GM23338 (cell line): ENCODE measurements around the gene CPB1. TPM values are rescaled to one million over a fixed set of nuclear protein-coding genes. Genes with fewer than 3 reads are reported as not detected.

Experiments
- ATAC-seq: fragments of 200-7000 bp; cut with Tn5 transposase; 3 replicates; pipeline ENCODE4 v1.9.1; 2020
- DNase-seq: peaks from one replicate; pipeline ENCODE4 v3.0.0-alpha.2; 2015; ENCODE audit warnings: low spot score
- H2AFZ ChIP-seq: fragments of 200-600 bp; sonication (generic); 2 replicates; pipeline ENCODE4 v1.8.0; 2016; ENCODE audit warnings: antibody characterized with exemption, mild to moderate bottlenecking, moderate library complexity
- H3F3A ChIP-seq: fragments of 200-600 bp; sonication (generic); replicated peaks from 2 replicates; pipeline ENCODE4 v1.8.0; 2017; ENCODE audit warnings: antibody characterized with exemption, mixed run types, low read depth
- H3K27ac ChIP-seq: fragments of 200-600 bp; sonication (generic); 2 replicates; pipeline ENCODE4 v1.6.1; 2016; ENCODE audit warnings: low read depth
- H3K27me3 ChIP-seq: fragments of 200-600 bp; sonication (generic); 2 replicates; pipeline ENCODE4 v1.8.0; 2016; ENCODE audit warnings: mild to moderate bottlenecking, mixed run types, moderate library complexity; ENCODE audit not compliant: insufficient read depth
- H3K36me3 ChIP-seq: fragments of 200-600 bp; sonication (generic); 2 replicates; pipeline ENCODE4 v1.8.0; 2016; ENCODE audit warnings: mild to moderate bottlenecking; ENCODE audit not compliant: insufficient read depth
- H3K4me1 ChIP-seq: fragments of 200-600 bp; sonication (generic); 2 replicates; pipeline ENCODE4 v1.8.0; 2016; ENCODE audit warnings: mild to moderate bottlenecking, moderate library complexity; ENCODE audit not compliant: insufficient read depth
- H3K4me2 ChIP-seq: fragments of 200-600 bp; sonication (generic); 2 replicates; pipeline ENCODE4 v1.7.1; 2017; ENCODE audit warnings: mixed run types
- H3K4me3 ChIP-seq: fragments of 200-600 bp; sonication (generic); 2 replicates; pipeline ENCODE4 v1.6.1; 2016; ENCODE audit warnings: mixed run types
- H3K79me2 ChIP-seq: fragments of 200-600 bp; sonication (generic); replicated peaks from 2 replicates; pipeline ENCODE4 v1.8.0; 2017; ENCODE audit warnings: mild to moderate bottlenecking; ENCODE audit not compliant: insufficient read depth
- H3K9me2 ChIP-seq: fragments of 200-600 bp; sonication (generic); 2 replicates; pipeline ENCODE4 v1.8.0; 2017; ENCODE audit not compliant: insufficient read depth
- H4K20me1 ChIP-seq: fragments of 200-600 bp; sonication (generic); replicated peaks from 2 replicates; pipeline ENCODE4 v1.8.0; 2017; ENCODE audit warnings: mild to moderate bottlenecking; ENCODE audit not compliant: insufficient read depth
- H3K27ac Mint-ChIP-seq: 2 replicates; pipeline ENCODE4 v1.8.0; 2020; ENCODE audit warnings: inconsistent platforms, mild to moderate bottlenecking, moderate library complexity, mixed read lengths
- H3K27me3 Mint-ChIP-seq: 3 replicates; pipeline ENCODE4 v1.8.0; 2022; ENCODE audit warnings: low read depth, mild to moderate bottlenecking, moderate library complexity, mixed read lengths, inconsistent platforms; ENCODE audit not compliant: insufficient read depth, poor library complexity
- H3K36me3 Mint-ChIP-seq: 3 replicates; pipeline ENCODE4 v1.8.0; 2021; ENCODE audit warnings: low read depth, mild to moderate bottlenecking, inconsistent platforms, moderate library complexity, mixed read lengths
- H3K4me1 Mint-ChIP-seq: 3 replicates; pipeline ENCODE4 v1.8.0; 2020; ENCODE audit warnings: mild to moderate bottlenecking, inconsistent platforms, mixed read lengths
- H3K4me3 Mint-ChIP-seq: 3 replicates; pipeline ENCODE4 v1.8.0; 2021; ENCODE audit warnings: moderate library complexity, mild to moderate bottlenecking, inconsistent platforms, mixed read lengths
- H3K9me3 Mint-ChIP-seq: 3 replicates; pipeline ENCODE4 v1.8.0; 2020; ENCODE audit warnings: moderate library complexity, mild to moderate bottlenecking, inconsistent platforms, mixed read lengths
- CREB1 ChIP-seq: fragments of 250-450 bp; sonication (Bioruptor Pico); IDR thresholded peaks from 2 replicates; pipeline ENCODE4 v1.5.0; 2020; ENCODE audit warnings: low read depth, mild to moderate bottlenecking, moderate library complexity
- JUNB ChIP-seq: IDR thresholded peaks from one replicate; pipeline ENCODE4 v1.6.1; 2016; ENCODE audit warnings: antibody characterized with exemption; ENCODE audit not compliant: unreplicated experiment
- NANOG ChIP-seq: IDR thresholded peaks from 2 replicates; pipeline ENCODE4 v1.6.1; 2016; ENCODE audit warnings: antibody characterized with exemption, borderline replicate concordance
- POLR2AphosphoS5 ChIP-seq: IDR thresholded peaks from 2 replicates; pipeline ENCODE4 v1.6.1; 2016; ENCODE audit warnings: antibody characterized with exemption, low read depth
- REST ChIP-seq: IDR thresholded peaks from one replicate; pipeline ENCODE4 v1.6.1; 2018; ENCODE audit warnings: antibody characterized with exemption; ENCODE audit not compliant: unreplicated experiment
- STAT1 ChIP-seq: IDR thresholded peaks from one replicate; pipeline ENCODE4 v1.6.1; 2016; ENCODE audit warnings: antibody characterized with exemption; ENCODE audit not compliant: unreplicated experiment
- ZNF114 ChIP-seq: fragments of 250-450 bp; sonication (Bioruptor Pico); IDR thresholded peaks from 2 replicates; pipeline ENCODE4 v1.5.0; 2020; ENCODE audit warnings: mild to moderate bottlenecking, moderate library complexity
- polyA plus RNA-seq: library from polyadenylated mRNA; unstranded; fragments of >200 nt; fragmentation: Nextera tagmentation; extraction: Ambion mirVana; gene quantifications from 2 replicates; pipeline ENCODE4 v1.2.1, GENCODE V29; 2016
- total RNA-seq: library from RNA; depleted of rRNA; stranded (reverse); fragments of >200 nt; shearing (Covaris generic); gene quantifications from 2 replicates; pipeline ENCODE4 v1.2.3, GENCODE V29; 2014
- TF ChIP-seq, protein P1 (sequence below): IDR thresholded peaks from 2 replicates; pipeline ENCODE4 v1.6.1; 2016; ENCODE audit warnings: antibody characterized with exemption

Gene CPB1
- total and polyA plus RNA-seq, 2 experiments from 2014 or later: not detected

- no peak for TF ChIP-seq REST
- TF ChIP-seq STAT1: no peak
- no peak for TF ChIP-seq ZNF114 (CRISPR knock-in tag)
- Mint-ChIP-seq H3K27me3 (peaks cover 2% of the 10 kb centered on the region), H3K4me3 (no peak overlapping the region), H3K9me3 (no peaks in the 10 kb centered on the region), H3K4me1 (no peaks in the 10 kb centered on the region; the same call in 1 of the 3 replicates), H3K36me3 (no peaks in the 10 kb centered on the region), H3K27ac (no peak overlapping the region)
- H3F3A ChIP-seq: no peaks in the 10 kb centered on the region
- no peak overlapping the region for H3K4me3 ChIP-seq
- H3K4me1 ChIP-seq: no peaks in the 10 kb centered on the region
- H3K4me2 ChIP-seq: no peak overlapping the region
- no peak overlapping the region for H3K27ac ChIP-seq
- no peaks in the 10 kb centered on the region for H3K79me2 ChIP-seq
- H3K36me3 ChIP-seq: no peaks in the 10 kb centered on the region
- H4K20me1 ChIP-seq: no peaks in the 10 kb centered on the region
- H3K9me2 ChIP-seq: 0 out of 2 replicates have a peak, but pooled peaks cover 1% of the 10 kb centered on the region
- H3K27me3 ChIP-seq: no peaks in the 10 kb centered on the region
- H2AFZ ChIP-seq: no peak overlapping the region
- DNase-seq (no peak), ATAC-seq (no peak)
Observed at GRCh38 chr3:148839805-148840204, 12.2 kb downstream of the CPB1 start.

- H3K9me3 Mint-ChIP-seq: no peaks in the 10 kb centered on the region
- H3K36me3 ChIP-seq: no peaks in the 10 kb centered on the region
- ATAC-seq: no peak
- no peaks in the 10 kb centered on the region for H3K79me2 ChIP-seq
- H3F3A ChIP-seq: no peaks in the 10 kb centered on the region
- no peak overlapping the region for H3K27ac ChIP-seq
- no peaks in the 10 kb centered on the region for H3K36me3 Mint-ChIP-seq
- H3K4me1 Mint-ChIP-seq: no peaks in the 10 kb centered on the region; the same call in 2 of the 3 replicates
- no peaks in the 10 kb centered on the region for H3K4me1 ChIP-seq
- H3K4me3 Mint-ChIP-seq: no peak overlapping the region
- no peak overlapping the region for H3K27ac Mint-ChIP-seq
- DNase-seq: no peak
- TF ChIP-seq NANOG (no peak), JUNB (no peak), STAT1 (no peak), POLR2AphosphoS5 (no peak), CREB1 (CRISPR knock-in tag) (no peak)
- TF ChIP-seq, protein P1, sequence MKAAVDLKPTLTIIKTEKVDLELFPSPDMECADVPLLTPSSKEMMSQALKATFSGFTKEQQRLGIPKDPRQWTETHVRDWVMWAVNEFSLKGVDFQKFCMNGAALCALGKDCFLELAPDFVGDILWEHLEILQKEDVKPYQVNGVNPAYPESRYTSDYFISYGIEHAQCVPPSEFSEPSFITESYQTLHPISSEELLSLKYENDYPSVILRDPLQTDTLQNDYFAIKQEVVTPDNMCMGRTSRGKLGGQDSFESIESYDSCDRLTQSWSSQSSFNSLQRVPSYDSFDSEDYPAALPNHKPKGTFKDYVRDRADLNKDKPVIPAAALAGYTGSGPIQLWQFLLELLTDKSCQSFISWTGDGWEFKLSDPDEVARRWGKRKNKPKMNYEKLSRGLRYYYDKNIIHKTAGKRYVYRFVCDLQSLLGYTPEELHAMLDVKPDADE: no peak
- H3K4me2 ChIP-seq: no peak overlapping the region
- H3K27me3 Mint-ChIP-seq: peaks cover 2% of the 10 kb centered on the region
- no peaks in the 10 kb centered on the region for H3K27me3 ChIP-seq
- no peak overlapping the region for H2AFZ ChIP-seq
- H3K4me3 ChIP-seq: no peak overlapping the region
- H3K9me2 ChIP-seq: no peaks in the 10 kb centered on the region
- no peaks in the 10 kb centered on the region for H4K20me1 ChIP-seq
Observed at GRCh38 chr3:148840451-148840850, 12.8 kb downstream of the CPB1 start.
